Stimulated activated CD4-positive, alpha-beta T cell treated with anti-CD3 and anti-CD28 coated beads, Interleukin-15, amount 100 ng/mL, for 24 hours (primary cell): ENCODE measurements around the gene SYN1.
"Not testable (repeated sequence)": the region's sequence is repeated elsewhere in the genome, so short reads cannot be mapped to it uniquely, and the experiment has no call there.

Experiments
- DNase-seq: peaks from one replicate; pipeline ENCODE4 v3.0.0-alpha.2; 2020

SYN1 gene

DNA sequence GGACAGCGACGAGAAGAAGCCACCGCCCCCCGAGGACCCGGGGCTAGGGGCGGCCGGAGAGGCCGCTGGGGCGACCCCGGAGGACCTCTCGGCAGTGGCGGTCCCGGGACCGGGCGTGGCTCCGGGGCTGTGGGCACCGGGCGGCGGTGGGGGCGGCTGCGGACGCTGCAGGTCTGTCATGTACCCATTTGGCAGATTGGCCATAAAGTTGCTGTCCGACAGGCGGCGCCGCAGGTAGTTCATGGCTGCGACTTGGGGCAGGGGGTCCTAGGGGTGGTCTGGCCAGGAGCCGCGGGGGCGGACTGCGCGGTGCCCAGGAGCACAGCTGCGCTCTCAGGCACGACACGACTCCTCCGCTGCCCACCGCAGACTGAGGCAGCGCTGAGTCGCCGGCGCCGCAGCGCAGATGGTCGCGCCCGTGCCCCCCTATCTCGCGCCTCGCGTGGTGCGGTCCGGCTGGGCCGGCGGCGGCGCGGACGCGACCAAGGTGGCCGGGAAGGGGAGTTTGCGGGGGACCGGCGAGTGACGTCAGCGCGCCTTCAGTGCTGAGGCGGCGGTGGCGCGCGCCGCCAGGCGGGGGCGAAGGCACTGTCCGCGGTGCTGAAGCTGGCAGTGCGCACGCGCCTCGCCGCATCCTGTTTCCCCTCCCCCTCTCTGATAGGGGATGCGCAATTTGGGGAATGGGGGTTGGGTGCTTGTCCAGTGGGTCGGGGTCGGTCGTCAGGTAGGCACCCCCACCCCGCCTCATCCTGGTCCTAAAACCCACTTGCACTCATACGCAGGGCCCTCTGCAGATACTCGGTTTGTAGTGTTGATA, at the start of gene SYN1:
SYN1 (minus strand) TSS at position 372 of the 817 bp plus-strand sequence; CDS start at position 243, 129 bp downstream.
- peak; percentile 81 for DNase-seq

DNA sequence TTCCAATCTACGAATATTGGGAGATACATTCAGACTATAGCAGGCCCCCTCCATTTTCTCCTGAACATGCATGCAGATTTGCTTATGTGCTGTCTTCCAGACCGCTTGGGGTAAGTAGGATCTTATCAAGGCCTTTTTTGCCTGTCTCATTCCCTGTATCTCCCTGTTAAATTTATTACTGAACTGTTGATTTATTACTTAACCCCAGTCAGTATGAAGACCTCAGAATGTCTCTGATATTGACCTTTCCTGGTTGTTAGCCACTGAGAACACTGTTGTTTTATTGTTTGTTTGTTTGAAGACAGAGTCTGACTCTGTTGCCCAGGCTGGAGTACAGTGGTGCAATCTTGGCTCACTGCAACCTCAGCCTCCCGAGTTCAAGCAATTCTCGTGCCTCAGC, 46.1 kb upstream of the SYN1 start:
- not testable (repeated sequence) for DNase-seq

DNA sequence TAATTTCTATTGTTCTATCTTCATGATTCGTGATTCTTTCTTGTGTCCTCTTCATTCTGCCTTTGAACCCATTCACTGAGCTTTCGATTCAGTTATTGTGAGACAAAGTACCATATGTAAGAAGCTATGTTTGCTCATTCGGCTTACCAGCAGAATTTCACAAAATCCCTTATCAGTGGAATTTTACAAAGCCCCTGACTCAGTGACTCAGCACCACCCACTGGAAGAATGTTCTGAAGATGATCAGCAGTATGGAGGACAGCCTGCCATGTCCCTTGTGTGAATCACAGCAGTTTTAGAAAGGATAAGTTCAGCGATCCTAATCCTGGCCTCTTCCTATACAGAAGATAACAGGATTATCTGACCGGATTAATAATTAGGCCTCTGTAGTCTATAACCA, 45.1 kb upstream of the SYN1 start:
- DNase-seq = no peak

DNA sequence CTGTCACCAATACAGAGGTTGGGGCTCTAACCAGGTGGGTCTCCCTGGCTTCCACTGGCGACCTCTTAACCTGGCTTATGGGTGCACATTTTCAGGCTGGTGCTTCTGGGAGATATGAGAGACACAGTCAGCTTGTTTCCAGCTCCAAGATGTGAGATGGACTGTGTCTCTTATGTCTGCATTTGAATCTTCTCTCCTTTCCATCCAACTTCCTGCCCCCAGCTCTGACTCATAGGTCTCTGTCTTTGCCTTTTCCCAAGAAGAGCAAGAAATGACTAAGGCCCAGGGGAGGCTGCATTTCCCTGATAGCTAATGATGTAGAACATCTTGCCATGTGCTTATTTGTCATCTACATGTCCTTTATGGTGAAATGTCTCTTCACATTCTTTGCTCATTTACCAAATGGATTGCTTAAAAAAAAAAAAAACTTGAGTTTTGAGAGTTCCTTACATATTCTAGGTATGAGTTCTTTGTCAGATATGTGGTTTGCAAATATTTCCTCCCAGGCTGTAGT, 42.5 kb upstream of the SYN1 start:
- DNase-seq = peak; percentile 73

DNA sequence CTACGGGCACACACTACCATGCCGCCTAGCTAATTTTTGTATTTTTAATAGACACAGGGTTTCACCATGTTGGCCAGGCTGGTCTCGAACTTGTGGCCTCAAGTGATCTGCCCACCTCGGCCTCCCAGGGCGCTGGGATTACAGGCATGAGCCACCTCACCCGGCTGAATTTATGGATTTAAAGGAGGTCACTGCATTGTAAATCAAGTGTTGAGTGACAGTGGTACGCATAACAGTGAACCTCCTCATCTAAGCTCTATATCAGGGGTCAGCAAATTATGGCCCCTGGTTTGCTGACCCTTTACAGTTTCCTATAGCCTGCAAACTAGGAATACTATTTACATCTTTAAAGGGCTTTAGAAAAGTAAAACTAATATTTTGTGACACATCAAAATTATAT, 41.9 kb upstream of the SYN1 start:
- DNase-seq = no peak

DNA sequence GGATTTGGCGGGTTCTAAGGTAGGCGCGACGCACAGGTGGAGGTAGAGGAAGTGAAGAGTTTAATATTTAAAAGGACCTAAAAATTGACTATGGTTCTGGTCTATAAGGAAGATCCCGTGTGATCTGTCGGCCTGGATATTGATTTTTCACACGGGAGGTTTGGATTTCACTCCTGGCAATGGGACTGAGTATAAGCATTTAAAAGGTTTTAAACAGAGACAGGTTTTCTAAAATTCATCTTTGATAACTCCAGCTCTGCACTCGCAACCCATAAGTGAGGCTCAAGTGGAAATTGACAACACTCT, 39.7 kb upstream of the SYN1 start:
- no peak for DNase-seq

DNA sequence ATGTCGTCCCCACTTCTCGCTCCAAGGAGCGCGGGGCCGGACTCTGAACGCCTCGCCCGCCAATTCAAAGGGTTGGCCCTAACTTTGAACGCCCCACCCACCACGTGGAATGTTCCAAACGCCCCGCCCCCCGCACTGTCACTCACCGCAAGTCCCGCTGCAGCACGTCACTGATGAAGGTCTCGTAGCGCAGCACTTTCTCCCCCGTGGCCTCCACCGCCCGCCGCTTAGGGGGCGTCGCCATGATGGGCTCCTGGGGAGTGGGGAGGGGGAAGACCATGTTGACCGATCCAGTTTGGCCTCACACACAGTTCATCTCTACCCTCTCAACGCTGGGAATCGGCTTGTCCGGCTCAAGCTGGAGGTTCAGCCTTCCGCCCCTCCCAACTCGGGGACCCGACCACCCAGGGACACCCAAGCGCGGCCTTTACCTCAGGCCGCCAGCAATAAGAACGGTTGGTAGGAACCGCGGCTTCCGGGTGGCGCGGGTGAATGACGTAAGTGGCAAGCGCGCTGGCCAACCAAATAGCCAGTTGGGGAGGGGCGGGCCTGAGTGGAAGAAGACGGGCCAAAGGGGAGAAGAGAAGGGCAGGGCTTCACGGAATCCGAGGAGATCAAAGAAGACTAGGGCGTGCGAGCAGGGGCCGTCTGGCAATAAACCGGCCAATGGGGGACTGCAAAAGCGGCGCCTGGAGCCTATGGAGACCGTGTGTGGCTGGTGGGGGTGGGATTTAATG, 39.2 kb upstream of the SYN1 start, which contains the start of gene UXT:
UXT (minus strand) TSS at position 497 of the 737 bp plus-strand sequence; CDS start at position 244, 253 bp downstream.
- peak; percentile 94 for DNase-seq

DNA sequence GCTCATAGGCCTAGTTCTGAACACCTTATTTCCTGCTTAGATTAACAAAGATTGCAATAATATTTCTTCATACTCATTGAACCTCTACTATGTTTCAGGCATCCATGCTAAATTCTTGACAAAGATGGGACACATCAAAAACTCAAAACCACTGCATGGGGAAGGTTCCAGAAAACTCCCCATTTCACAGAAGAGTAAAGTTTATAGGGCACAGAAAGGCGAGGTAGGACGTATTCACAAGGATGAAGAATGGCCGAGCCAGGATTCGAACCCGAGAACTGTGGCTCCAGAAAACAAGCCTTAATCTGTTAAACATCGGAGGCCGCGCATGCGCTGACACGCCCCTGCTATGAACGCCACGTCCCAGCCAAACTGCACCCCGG, 38.6 kb upstream of the SYN1 start:
- DNase-seq = no peak

DNA sequence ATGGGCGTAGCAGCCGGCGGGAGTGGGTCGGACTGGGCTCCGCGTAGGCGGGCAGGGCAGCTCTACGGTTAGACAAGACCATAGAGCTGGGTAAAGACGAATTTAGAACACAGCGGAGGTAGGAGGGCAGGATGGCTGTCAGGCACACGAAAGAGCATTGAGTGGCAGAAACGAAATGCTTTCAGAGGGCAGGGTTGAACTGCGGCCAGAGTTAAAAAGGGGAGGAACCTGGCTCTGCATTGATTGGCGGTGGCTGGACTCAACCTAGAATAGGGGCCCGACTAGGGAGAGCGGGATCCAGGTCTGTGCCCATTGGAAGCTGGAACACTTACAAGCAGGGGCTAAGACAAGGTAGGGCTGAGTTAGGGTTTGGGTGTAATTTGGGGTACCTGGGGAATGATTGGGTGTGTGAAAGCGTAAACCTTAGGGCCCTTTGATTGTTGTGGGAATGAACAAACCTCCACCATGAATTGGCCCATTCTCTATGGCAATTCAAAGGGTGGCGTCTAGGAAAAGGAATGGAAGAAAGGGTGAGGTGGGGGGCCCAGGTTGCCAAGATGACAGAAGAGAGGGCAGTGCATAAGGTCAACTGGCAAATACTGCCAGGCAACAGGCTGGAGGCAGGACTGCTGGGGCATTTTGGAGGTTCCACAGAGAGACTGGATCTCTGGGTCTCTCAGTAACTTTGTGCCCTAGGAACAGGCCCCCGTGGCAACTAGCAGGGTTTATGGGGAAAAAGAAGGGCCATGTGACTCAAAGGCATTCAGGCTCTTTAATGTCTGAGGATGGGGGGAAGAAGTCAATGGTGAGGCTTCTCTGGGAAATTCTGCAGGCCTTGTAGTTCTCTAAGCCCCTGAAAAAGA, 31.6 kb upstream of the SYN1 start:
- DNase-seq = no peak

DNA sequence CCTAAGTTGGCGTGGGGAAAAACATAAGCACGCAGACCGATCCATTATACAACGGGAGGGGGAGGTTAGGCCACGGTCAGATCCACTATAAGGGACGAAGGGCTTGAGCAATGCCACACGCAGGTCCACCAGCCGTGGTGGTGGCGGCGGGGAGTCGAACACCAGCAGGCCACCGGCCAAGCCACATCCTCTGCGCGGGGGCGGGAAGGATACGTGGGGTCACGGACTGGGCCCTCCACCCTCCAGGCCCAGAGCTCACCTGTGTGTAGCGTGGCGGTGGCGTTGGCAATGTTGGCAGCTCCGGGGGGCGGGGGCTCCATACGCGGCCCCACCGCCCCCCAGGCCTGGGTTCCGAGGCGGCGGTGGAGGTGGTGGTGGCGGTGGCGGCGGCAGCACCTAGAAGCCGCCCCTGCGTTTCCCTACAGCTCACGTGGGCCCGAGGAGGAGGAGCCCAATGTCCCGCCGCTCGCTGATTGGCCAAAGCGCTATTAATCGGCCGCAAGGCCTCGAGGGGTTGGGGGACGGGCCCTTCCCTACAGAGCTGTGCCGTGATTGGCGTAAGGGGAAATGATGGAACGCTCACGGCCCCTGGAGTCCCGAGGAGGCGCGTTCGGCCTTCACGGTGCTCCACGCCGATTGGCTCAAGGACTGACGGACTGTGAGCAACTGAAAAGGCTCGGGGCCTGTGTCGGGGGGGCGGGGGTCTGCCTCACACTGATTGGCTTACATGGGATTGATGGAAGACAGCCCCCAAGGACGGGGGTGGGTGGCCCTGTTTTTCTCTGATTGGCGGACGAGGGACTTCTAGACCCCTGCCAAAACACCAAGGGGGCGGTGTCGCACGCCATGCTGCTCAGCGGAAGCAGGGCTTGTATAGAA, 30.7 kb upstream of the SYN1 start, which contains the start of gene ELK1:
ELK1 (minus strand) TSS at position 400 of the 879 bp plus-strand sequence. CDS start 9,122 bp downstream, outside the sequence.
- DNase-seq = peak; percentile 91

DNA sequence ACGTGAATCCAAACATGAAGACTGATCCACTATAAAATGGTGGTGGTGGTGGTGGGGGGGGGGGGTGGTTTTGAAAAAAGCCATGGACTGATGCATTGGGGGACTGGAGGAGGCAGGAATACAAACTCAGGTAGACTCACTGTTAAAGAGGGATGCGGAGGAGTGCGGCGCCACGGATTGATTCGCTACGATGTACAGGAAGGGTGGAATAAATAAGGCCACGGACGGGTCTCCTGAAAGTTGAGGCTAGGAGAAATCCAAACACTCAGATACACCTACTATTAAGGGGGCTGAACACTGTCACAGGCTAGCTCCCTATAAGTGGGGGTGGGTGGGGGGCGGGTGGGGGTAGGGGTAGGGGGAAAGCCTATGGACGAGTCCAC, 30.1 kb upstream of the SYN1 start:
- no peak for DNase-seq

DNA sequence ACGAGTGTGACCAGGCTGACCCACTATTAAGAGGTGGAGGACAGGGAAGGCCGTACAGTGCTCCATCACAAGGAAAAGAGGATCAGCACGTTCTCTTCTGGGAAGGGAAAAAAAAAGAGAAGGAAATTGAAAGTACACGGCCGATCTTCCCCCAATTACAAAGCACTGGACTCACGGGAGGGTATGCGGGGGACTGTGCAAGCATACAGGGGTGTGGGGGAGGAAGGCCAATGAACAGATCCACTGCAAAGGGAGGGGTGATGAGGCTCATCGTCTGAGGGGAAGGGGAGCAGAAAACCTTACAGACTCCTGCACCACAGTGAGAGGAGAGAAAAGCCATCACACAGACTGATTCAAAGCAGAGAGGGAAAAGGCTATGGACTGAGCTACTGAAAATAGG, 29.6 kb upstream of the SYN1 start:
- no peak for DNase-seq

DNA sequence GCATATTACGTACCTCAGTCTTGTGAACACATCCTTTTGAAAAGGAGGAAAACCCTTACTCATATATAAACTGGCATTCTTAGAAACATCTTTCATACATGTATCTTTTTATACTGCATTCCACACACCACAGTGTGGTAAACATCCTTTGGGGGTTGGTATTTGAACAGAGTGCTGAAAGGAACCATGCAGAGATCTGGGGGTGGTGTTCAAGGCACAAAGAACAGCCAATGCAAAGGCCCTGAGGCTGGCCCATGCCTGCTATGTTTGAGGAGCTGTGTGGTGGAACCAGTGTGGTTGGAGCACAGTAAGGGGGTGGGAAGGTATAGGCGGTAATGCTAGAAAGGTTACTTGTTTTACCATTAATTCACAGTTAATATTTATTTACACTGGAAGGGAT, 28.7 kb upstream of the SYN1 start:
- DNase-seq = no peak

DNA sequence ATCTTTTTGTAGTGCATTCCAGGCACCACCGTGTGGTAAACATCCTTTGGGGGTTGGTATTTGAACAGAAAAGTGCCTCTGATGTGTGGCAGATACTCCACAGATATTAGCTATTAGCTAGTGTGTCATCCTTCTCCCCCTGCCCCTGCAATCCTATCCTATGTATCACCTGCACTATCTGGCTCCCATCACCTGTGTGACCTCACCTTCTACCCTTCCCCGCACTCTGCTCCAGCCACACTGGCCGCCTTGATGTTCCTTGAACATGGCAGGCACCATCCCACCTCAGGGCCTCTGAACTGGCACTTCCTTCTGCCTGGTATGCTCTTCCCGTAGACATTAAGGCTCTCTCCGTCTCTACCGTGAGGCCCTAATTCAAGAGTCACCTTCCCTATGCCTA, 27.0 kb upstream of the SYN1 start:
- DNase-seq = no peak

DNA sequence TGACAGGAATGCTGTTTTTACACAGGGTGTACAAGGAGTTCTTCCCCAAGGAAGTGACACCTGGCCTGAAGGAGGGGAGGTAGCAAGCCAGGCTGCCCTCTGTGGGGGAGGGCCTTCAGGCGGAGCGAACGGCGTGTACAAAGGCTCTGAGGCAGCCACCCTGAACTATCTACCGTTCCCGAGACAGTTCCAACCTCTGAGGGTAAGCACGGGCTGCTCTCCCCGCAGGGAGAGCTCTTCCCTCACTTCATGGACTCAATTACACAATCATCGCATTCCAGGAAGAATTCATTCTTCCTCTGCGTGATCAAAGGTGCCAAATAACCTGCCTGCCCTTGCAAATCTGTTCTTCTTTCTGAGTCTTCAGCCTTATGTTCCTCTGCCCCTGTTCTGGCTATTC, 25.9 kb upstream of the SYN1 start:
- no peak for DNase-seq

DNA sequence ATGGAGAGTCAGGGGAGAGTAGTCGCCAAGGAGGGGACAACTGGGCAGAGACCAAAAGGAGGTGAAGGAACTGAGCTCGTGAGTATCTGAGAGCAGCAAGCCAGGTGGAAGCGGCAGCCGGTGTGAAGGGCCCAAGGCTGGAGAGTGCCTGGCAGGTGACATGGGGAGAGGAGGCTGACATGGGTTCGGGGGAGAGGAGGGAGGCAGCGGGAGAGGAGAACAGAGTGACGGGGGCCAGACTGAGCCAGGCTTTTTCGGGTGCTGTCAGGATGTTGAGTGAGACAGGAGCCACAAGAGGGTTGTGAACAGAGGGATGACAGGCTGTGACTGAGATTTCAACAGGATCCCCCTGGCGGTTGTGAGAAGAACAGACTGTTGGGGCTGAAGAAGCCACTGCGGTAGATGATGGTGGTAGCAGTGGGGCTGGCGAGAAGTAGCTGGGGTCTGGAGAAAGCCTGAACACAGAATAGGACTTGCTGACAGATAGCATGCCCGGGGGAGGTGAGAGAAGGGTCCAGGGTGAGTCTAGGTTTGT, 25.0 kb upstream of the SYN1 start:
- no peak for DNase-seq

DNA sequence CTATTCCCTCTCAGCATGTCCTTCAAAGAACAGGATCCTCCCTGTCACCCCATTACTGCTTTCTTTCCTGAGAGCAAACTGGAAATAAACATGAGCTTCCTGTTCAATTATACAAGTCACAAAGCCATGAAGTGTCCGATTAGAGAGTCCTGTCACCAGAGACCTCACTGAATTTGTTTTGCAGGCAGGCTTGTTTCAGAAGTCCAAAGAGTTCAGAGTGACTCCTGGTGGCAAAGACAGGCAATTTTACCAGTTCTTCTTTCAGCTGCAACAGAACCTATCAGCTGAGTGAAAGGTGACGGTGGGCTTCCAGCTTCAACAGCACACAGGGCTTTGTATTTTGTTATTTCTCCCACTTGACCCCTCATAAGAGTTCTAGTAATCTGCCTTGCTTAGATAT, 24.3 kb upstream of the SYN1 start:
- no peak for DNase-seq

DNA sequence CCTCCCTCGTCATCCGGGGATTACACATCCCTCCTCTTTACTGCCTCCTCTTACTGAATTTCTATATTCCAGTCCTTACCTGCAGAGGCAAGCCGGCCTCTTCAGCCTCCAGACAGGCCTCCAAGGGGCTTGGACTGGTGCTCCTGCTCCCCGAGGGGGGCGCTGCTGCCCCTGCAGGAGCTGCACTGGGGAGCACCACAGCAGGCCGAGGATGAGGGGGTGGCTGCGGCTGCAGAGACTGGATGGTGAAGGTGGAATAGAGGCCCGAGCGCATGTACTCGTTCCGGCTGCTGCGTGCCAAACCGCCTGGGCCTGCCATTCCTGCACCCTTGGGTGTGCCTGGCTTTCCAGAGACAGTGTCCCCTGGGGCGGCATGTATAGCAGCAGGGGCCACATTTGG, 19.2 kb upstream of the SYN1 start:
- DNase-seq = no peak

DNA sequence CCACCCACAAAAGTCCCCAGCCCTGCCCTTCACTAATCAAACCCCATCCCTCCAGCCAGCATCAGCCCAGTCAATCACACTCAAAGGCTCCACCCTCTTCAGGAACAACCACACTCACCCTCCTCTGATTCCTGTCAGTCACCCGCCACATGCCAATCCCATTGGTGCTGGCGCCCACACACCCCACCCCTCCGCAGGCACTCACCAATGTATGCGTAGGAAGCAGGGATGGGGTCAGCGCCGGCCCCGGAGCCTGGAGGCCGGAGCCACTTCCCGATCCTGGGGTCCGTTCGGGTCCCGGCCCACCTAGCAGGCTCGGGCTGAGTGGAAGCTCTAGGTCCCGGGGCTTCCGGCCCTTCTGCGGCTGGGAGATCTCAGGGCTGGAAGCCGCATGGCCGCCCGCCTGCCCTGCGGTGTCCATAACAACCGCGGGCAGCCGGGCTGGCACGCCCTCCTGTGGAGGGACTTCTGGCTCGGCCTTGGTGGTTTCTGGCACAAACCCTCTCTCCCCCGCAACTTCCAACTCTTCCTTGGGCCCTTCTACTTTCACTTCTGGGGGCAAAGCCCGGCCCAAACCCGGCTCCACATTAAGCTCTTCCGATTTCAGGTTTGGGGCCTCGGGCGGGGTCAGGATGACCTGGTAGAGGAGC, 18.0 kb upstream of the SYN1 start:
- DNase-seq = peak; percentile 63

DNA sequence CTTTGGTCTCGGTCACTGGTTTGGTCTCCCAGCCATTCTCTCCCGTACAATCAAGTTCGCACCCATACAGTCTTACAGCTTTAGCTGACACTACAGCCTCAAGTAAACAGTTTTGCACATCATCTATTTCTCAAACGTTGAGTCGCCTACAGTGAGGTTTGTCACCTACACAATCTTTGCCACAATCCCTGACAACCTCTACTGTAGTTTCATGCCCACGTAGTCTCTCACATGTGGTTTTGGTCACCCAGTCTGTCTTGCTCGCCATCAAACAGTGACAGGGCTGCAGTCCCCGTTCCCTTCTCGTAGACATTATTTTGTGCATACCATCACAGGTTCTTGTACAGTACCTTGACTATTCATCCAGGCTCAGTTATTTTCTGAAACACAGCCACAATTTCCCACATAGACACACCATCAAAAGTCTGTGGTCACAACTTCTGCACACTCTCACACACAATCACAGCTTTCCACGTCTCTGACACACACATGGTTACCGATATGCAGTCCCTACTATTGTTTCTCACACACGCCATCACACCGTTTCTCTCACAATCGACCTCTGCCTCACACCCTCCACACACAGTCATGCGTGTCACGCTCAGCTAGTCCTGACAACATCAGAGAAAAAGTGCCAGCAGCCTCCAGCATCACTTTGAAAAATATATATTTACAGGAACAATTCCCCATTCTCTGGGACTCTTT, 15.4 kb upstream of the SYN1 start:
- peak; percentile 30 for DNase-seq
